ENCODE data around the gene CCDC185.

The CCDC185 gene

GRCh38 chr1:223429313-223429731 lies 36.1 kb downstream of the CCDC185 start:
- 100% methylated on average over 2 of the region's 2 CpGs for WGBS (ENCODE audit: insufficient coverage)
- H3K36me3 ChIP-seq (ENCODE audit: control insufficient read depth in 4 of 4, insufficient read depth in 4 of 4, low read length in 3 of 4), result no peaks in the 10 kb centered on the region
- H3K27me3 ChIP-seq (replicated peaks in 2 of 5; ENCODE audit: control insufficient read depth in 4 of 5, insufficient read depth in 5 of 5, low read length in 4 of 5), result peaks cover 0 to 8% (median 0%) of the 10 kb centered on the region in 5 experiments
- CTCF ChIA-PET, result no interaction called here
- no peak overlapping the region for H3K4me3 ChIP-seq (ENCODE audit: control insufficient read depth in 1 of 7, extremely low read depth in 1 of 7, insufficient read depth in 4 of 7, low read depth in 2 of 7, low read length in 6 of 7)
- no peak for DNase-seq
- H3K4me1 ChIP-seq (ENCODE audit: control extremely low read depth in 1 of 4, control insufficient read depth in 4 of 4, insufficient read depth in 4 of 4, low read length in 3 of 4), result no peaks in the 10 kb centered on the region
- no peak overlapping the region for H3K27ac ChIP-seq (ENCODE audit: insufficient read depth in 1 of 2, low read depth in 1 of 2, low read length in 2 of 2, poor library complexity in 1 of 2, severe bottlenecking in 2 of 2)
- peaks cover 0 to 7% (median 0%) of the 10 kb centered on the region in 5 experiments for H3K9me3 ChIP-seq (ENCODE audit: control extremely low read depth in 1 of 5, control insufficient read depth in 4 of 5, insufficient read depth in 2 of 5, low read depth in 1 of 5, low read length in 4 of 5)
- POLR2A ChIA-PET, result no interaction called here

- Histone ChIP-seq H3K36me3 (ENCODE audit: control insufficient read depth in 4 of 4, insufficient read depth in 4 of 4, low read length in 3 of 4) (no peaks in the 10 kb centered on the region), H3K27me3 (replicated peaks in 2 of 5; ENCODE audit: control insufficient read depth in 4 of 5, insufficient read depth in 5 of 5, low read length in 4 of 5) (peaks cover 0 to 8% (median 0%) of the 10 kb centered on the region in 5 experiments), H3K4me1 (ENCODE audit: control extremely low read depth in 1 of 4, control insufficient read depth in 4 of 4, insufficient read depth in 4 of 4, low read length in 3 of 4) (no peaks in the 10 kb centered on the region), H3K4me3 (ENCODE audit: control insufficient read depth in 1 of 7, extremely low read depth in 1 of 7, insufficient read depth in 4 of 7, low read depth in 2 of 7, low read length in 6 of 7) (no peak overlapping the region), H3K9me3 (ENCODE audit: control extremely low read depth in 1 of 5, control insufficient read depth in 4 of 5, insufficient read depth in 2 of 5, low read depth in 1 of 5, low read length in 4 of 5) (peaks cover 0 to 7% (median 0%) of the 10 kb centered on the region in 5 experiments), H3K27ac (ENCODE audit: insufficient read depth in 1 of 2, low read depth in 1 of 2, low read length in 2 of 2, poor library complexity in 1 of 2, severe bottlenecking in 2 of 2) (no peak overlapping the region)
- whole genome bisulfite sequencing (ENCODE audit: insufficient coverage), result no CpG with 5 or more reads among the region's 1 CpG
- ChIA-PET POLR2A (no interaction called here), CTCF (no interaction called here)
- DNase-seq, result no peak
These were observed 36.6 kb downstream of the CCDC185 start for GRCh38 chr1:223429821-223430220.

GRCh38 chr1:223430236-223430635 lies 37.0 kb downstream of the CCDC185 start:
- ChIA-PET POLR2A (no interaction called here), CTCF (no interaction called here)
- no peaks in the 10 kb centered on the region for H3K4me1 ChIP-seq (ENCODE audit: control extremely low read depth in 1 of 4, control insufficient read depth in 4 of 4, insufficient read depth in 4 of 4, low read length in 3 of 4)
- no peak for DNase-seq
- no CpG with 5 or more reads among the region's 1 CpG for WGBS (ENCODE audit: insufficient coverage)
- peaks cover 0 to 8% (median 0%) of the 10 kb centered on the region in 5 experiments for H3K27me3 ChIP-seq (replicated peaks in 2 of 5; ENCODE audit: control insufficient read depth in 4 of 5, insufficient read depth in 5 of 5, low read length in 4 of 5)
- no peak overlapping the region for H3K27ac ChIP-seq (ENCODE audit: insufficient read depth in 1 of 2, low read depth in 1 of 2, low read length in 2 of 2, poor library complexity in 1 of 2, severe bottlenecking in 2 of 2)
- no peak overlapping the region for H3K4me3 ChIP-seq (ENCODE audit: control insufficient read depth in 1 of 7, extremely low read depth in 1 of 7, insufficient read depth in 4 of 7, low read depth in 2 of 7, low read length in 6 of 7)
- H3K9me3 ChIP-seq (ENCODE audit: control extremely low read depth in 1 of 5, control insufficient read depth in 4 of 5, insufficient read depth in 2 of 5, low read depth in 1 of 5, low read length in 4 of 5), result peaks cover 0 to 7% (median 0%) of the 10 kb centered on the region in 5 experiments
- H3K36me3 ChIP-seq (ENCODE audit: control insufficient read depth in 4 of 4, insufficient read depth in 4 of 4, low read length in 3 of 4), result no peaks in the 10 kb centered on the region

GRCh38 chr1:223437151-223437550 lies 43.9 kb downstream of the CCDC185 start:
- H3K36me3 ChIP-seq (ENCODE audit: control insufficient read depth in 4 of 4, insufficient read depth in 4 of 4, low read length in 3 of 4), result no peaks in the 10 kb centered on the region
- ChIA-PET CTCF (no interaction called here), POLR2A (no interaction called here)
- H3K4me3 ChIP-seq (ENCODE audit: control insufficient read depth in 1 of 7, extremely low read depth in 1 of 7, insufficient read depth in 4 of 7, low read depth in 2 of 7, low read length in 6 of 7), result no peak overlapping the region
- no peak overlapping the region for H3K27ac ChIP-seq (ENCODE audit: insufficient read depth in 1 of 2, low read depth in 1 of 2, low read length in 2 of 2, poor library complexity in 1 of 2, severe bottlenecking in 2 of 2)
- no peaks in the 10 kb centered on the region for H3K4me1 ChIP-seq (ENCODE audit: control extremely low read depth in 1 of 4, control insufficient read depth in 4 of 4, insufficient read depth in 4 of 4, low read length in 3 of 4)
- H3K27me3 ChIP-seq (replicated peaks in 2 of 5; ENCODE audit: control insufficient read depth in 4 of 5, insufficient read depth in 5 of 5, low read length in 4 of 5), result peaks cover 0 to 6% (median 0%) of the 10 kb centered on the region in 5 experiments
- WGBS (ENCODE audit: insufficient coverage), result 100% methylated on average over 1 of the region's 3 CpGs
- H3K9me3 ChIP-seq (ENCODE audit: control extremely low read depth in 1 of 5, control insufficient read depth in 4 of 5, insufficient read depth in 2 of 5, low read depth in 1 of 5, low read length in 4 of 5), result no peaks in the 10 kb centered on the region
- DNase-seq, result no peak

GRCh38 chr1:223443397-223443796 lies 50.2 kb downstream of the CCDC185 start:
- H3K27me3 ChIP-seq (replicated peaks in 2 of 5; ENCODE audit: control insufficient read depth in 4 of 5, insufficient read depth in 5 of 5, low read length in 4 of 5), result peaks cover 0 to 3% (median 0%) of the 10 kb centered on the region in 5 experiments
- CTCF ChIA-PET, result no interaction called here
- POLR2A ChIA-PET, result no interaction called here
- no peak for DNase-seq
- no peaks in the 10 kb centered on the region for H3K36me3 ChIP-seq (ENCODE audit: control insufficient read depth in 4 of 4, insufficient read depth in 4 of 4, low read length in 3 of 4)
- H3K27ac ChIP-seq (ENCODE audit: insufficient read depth in 1 of 2, low read depth in 1 of 2, low read length in 2 of 2, poor library complexity in 1 of 2, severe bottlenecking in 2 of 2), result no peak overlapping the region
- H3K4me1 ChIP-seq (ENCODE audit: control extremely low read depth in 1 of 4, control insufficient read depth in 4 of 4, insufficient read depth in 4 of 4, low read length in 3 of 4), result no peaks in the 10 kb centered on the region
- no peak overlapping the region for H3K4me3 ChIP-seq (ENCODE audit: control insufficient read depth in 1 of 7, extremely low read depth in 1 of 7, insufficient read depth in 4 of 7, low read depth in 2 of 7, low read length in 6 of 7)
- 100% methylated on average over 1 of the region's 1 CpG for WGBS (ENCODE audit: insufficient coverage)
- peaks cover 0 to 21% (median 8%) of the 10 kb centered on the region in 5 experiments for H3K9me3 ChIP-seq (ENCODE audit: control extremely low read depth in 1 of 5, control insufficient read depth in 4 of 5, insufficient read depth in 2 of 5, low read depth in 1 of 5, low read length in 4 of 5)

- no peak overlapping the region for H3K27ac ChIP-seq (ENCODE audit: insufficient read depth in 1 of 2, low read depth in 1 of 2, low read length in 2 of 2, poor library complexity in 1 of 2, severe bottlenecking in 2 of 2)
- H3K9me3 ChIP-seq (ENCODE audit: control extremely low read depth in 1 of 5, control insufficient read depth in 4 of 5, insufficient read depth in 2 of 5, low read depth in 1 of 5, low read length in 4 of 5), result peaks cover 0 to 21% (median 8%) of the 10 kb centered on the region in 5 experiments
- H3K27me3 ChIP-seq (replicated peaks in 2 of 5; ENCODE audit: control insufficient read depth in 4 of 5, insufficient read depth in 5 of 5, low read length in 4 of 5), result peaks cover 0 to 3% (median 0%) of the 10 kb centered on the region in 5 experiments
- WGBS (ENCODE audit: insufficient coverage), result 98% methylated on average over 5 of the region's 7 CpGs
- H3K4me3 ChIP-seq (ENCODE audit: control insufficient read depth in 1 of 7, extremely low read depth in 1 of 7, insufficient read depth in 4 of 7, low read depth in 2 of 7, low read length in 6 of 7), result no peak overlapping the region
- POLR2A ChIA-PET, result no interaction called here
- CTCF ChIA-PET, result no interaction called here
- no peaks in the 10 kb centered on the region for H3K4me1 ChIP-seq (ENCODE audit: control extremely low read depth in 1 of 4, control insufficient read depth in 4 of 4, insufficient read depth in 4 of 4, low read length in 3 of 4)
- no peaks in the 10 kb centered on the region for H3K36me3 ChIP-seq (ENCODE audit: control insufficient read depth in 4 of 4, insufficient read depth in 4 of 4, low read length in 3 of 4)
- no peak for DNase-seq
These were observed 51.2 kb downstream of the CCDC185 start for GRCh38 chr1:223444411-223444810.

Data from common myeloid progenitor, CD34-positive (primary cell).